ENCODE measurements around the gene ID3. TPM values are rescaled to one million over a fixed set of nuclear protein-coding genes. Genes with fewer than 3 reads are reported as not detected.

The ID3 gene
- total RNA-seq = 100 to 1,000 TPM in 1 of 2 donors, 10 to 100 TPM in 1; 31.5 to 290 TPM

- ATAC-seq (peak; percentile 74 to 75), DNase-seq (ENCODE audit: low spot score in 2 of 2) (peak; percentile 93 to 97)
- Mint-ChIP-seq H3K27ac (peak within 1 kb of the TSS; percentile 80 to 92), H3K36me3 (peaks cover 11 to 47% of the 10 kb centered on the region in 2 donors), H3K9me3 (no peaks in the 10 kb centered on the region)
These were observed at the start of gene ID3 for GRCh38 chr1:23559136-23559984. TSS of gene ID3 (minus strand) at chr1:23559501. CDS start at chr1:23559426, 75 bp downstream.

- H3K36me3 Mint-ChIP-seq = no peaks in the 10 kb centered on the region
- no peak for ATAC-seq
- peaks cover 0 to 3% of the 10 kb centered on the region in 2 donors for H3K9me3 Mint-ChIP-seq
- no peak for DNase-seq (ENCODE audit: low spot score in 2 of 2)
- H3K27ac Mint-ChIP-seq = no peak overlapping the region
These were observed 48.6 kb upstream of the ID3 start for GRCh38 chr1:23607944-23608343.

GRCh38 chr1:23601968-23602876 lies 42.9 kb upstream of the ID3 start:
- ATAC-seq (peak; percentile 21 to 29), DNase-seq (ENCODE audit: low spot score in 2 of 2) (no peak)
- Mint-ChIP-seq H3K9me3 (no peaks in the 10 kb centered on the region), H3K27ac (peak overlapping the region; percentile 22 to 81), H3K36me3 (no peaks in the 10 kb centered on the region)

- H3K9me3 Mint-ChIP-seq = peaks cover 0 to 5% of the 10 kb centered on the region in 2 donors
- no peaks in the 10 kb centered on the region for H3K36me3 Mint-ChIP-seq
- DNase-seq (ENCODE audit: low spot score in 2 of 2) (no peak), ATAC-seq (peak; percentile 39 to 48)
- H3K27ac Mint-ChIP-seq = peak overlapping the region; percentile 22 to 81
These were observed 42.0 kb upstream of the ID3 start for GRCh38 chr1:23601135-23601967.

- no peaks in the 10 kb centered on the region for H3K36me3 Mint-ChIP-seq
- peak; percentile 44 to 76 for ATAC-seq
- no peak for DNase-seq (ENCODE audit: low spot score in 2 of 2)
- peaks cover 4 to 5% of the 10 kb centered on the region in 2 donors for H3K9me3 Mint-ChIP-seq
- H3K27ac Mint-ChIP-seq = peak overlapping the region; percentile 70 to 81
These were observed 41.0 kb upstream of the ID3 start for GRCh38 chr1:23600283-23600682.

GRCh38 chr1:23599125-23599524 lies 39.8 kb upstream of the ID3 start:
- ATAC-seq (no peak), DNase-seq (ENCODE audit: low spot score in 2 of 2) (no peak)
- Mint-ChIP-seq H3K27ac (peak overlapping the region in 1 of 2 donors; percentile 57), H3K36me3 (no peaks in the 10 kb centered on the region), H3K9me3 (peaks cover 4 to 5% of the 10 kb centered on the region in 2 donors)

GRCh38 chr1:23598424-23598823 lies 39.1 kb upstream of the ID3 start:
- Mint-ChIP-seq H3K36me3 (no peaks in the 10 kb centered on the region), H3K27ac (peak overlapping the region in 1 of 2 donors; percentile 57), H3K9me3 (peaks cover 4 to 5% of the 10 kb centered on the region in 2 donors)
- no peak for ATAC-seq
- DNase-seq (ENCODE audit: low spot score in 2 of 2) = no peak

- Mint-ChIP-seq H3K36me3 (no peaks in the 10 kb centered on the region), H3K27ac (peak overlapping the region in 1 of 2 donors; percentile 50), H3K9me3 (peaks cover 4 to 5% of the 10 kb centered on the region in 2 donors)
- ATAC-seq (no peak), DNase-seq (ENCODE audit: low spot score in 2 of 2) (no peak)
These were observed 38.5 kb upstream of the ID3 start for GRCh38 chr1:23597635-23598388.

GRCh38 chr1:23596382-23597358 lies 37.4 kb upstream of the ID3 start:
- DNase-seq (ENCODE audit: low spot score in 2 of 2) = no peak
- Mint-ChIP-seq H3K36me3 (no peaks in the 10 kb centered on the region), H3K27ac (peak overlapping the region in 1 of 2 donors; percentile 50), H3K9me3 (peaks cover 4 to 5% of the 10 kb centered on the region in 2 donors)
- ATAC-seq = no peak

- ATAC-seq (no peak), DNase-seq (ENCODE audit: low spot score in 2 of 2) (no peak)
- Mint-ChIP-seq H3K9me3 (peaks cover 4 to 5% of the 10 kb centered on the region in 2 donors), H3K27ac (peak overlapping the region in 1 of 2 donors; percentile 97), H3K36me3 (no peaks in the 10 kb centered on the region)
These were observed 35.6 kb upstream of the ID3 start for GRCh38 chr1:23594927-23595353.

GRCh38 chr1:23594149-23594907 lies 35.0 kb upstream of the ID3 start:
- DNase-seq (ENCODE audit: low spot score in 2 of 2) (no peak), ATAC-seq (no peak)
- Mint-ChIP-seq H3K9me3 (peaks cover 4 to 5% of the 10 kb centered on the region in 2 donors), H3K36me3 (no peaks in the 10 kb centered on the region), H3K27ac (peak overlapping the region; percentile 41 to 97)

GRCh38 chr1:23593556-23594148 lies 34.4 kb upstream of the ID3 start:
- ATAC-seq (no peak), DNase-seq (ENCODE audit: low spot score in 2 of 2) (no peak)
- peak overlapping the region; percentile 41 to 97 for H3K27ac Mint-ChIP-seq
- no peaks in the 10 kb centered on the region for H3K36me3 Mint-ChIP-seq
- H3K9me3 Mint-ChIP-seq = peaks cover 4 to 5% of the 10 kb centered on the region in 2 donors

GRCh38 chr1:23593042-23593521 lies 33.8 kb upstream of the ID3 start:
- H3K27ac Mint-ChIP-seq = peak overlapping the region; percentile 30 to 97
- H3K9me3 Mint-ChIP-seq = peaks cover 4 to 5% of the 10 kb centered on the region in 2 donors
- DNase-seq (ENCODE audit: low spot score in 2 of 2) (no peak), ATAC-seq (no peak)
- H3K36me3 Mint-ChIP-seq = no peaks in the 10 kb centered on the region

Measured in activated naive CD4-positive, alpha-beta T cell treated with anti-CD3 and anti-CD28 coated beads, Interleukin-2, amount 50 U/mL, for 72 hours (primary cell).